T-cell (primary cell): Measurements from ENCODE around the gene PTPRT. TPM values are rescaled to one million over a fixed set of nuclear protein-coding genes. Genes with fewer than 3 reads are reported as not detected.

Source experiments
- ATAC-seq, 4 experiments: fragments of 200-7000 bp in 3 of 4; fragments of 150-1000 bp in 1 of 4; cut with Tn5 transposase; replicated peaks in 1 of 4; 1 replicate in 3 of 4; 2 replicates in 1 of 4; pipeline ENCODE4 v1.10.0; 2021; ENCODE audit warnings: moderate library complexity in 3 of 4, mild to moderate bottlenecking in 2 of 4, moderate number of reproducible peaks in 1 of 4
- CTCF ChIA-PET, 2 donors: fragments of 300-600 bp; sonication (Branson Sonifier 250); formaldehyde crosslinking; loops; one replicate each; lab custom pipeline; 2022; ENCODE audit warnings: antibody characterized with exemption in 2 of 2; lab: Charles Lee
- POLR2A ChIA-PET, 2 donors: fragments of 300-600 bp; sonication (Branson Sonifier 250); formaldehyde crosslinking; loops; one replicate each; lab custom pipeline; 2022; ENCODE audit warnings: antibody characterized with exemption in 2 of 2; lab: Charles Lee
- DNase-seq, 35 experiments: peaks; one replicate each; pipeline versions ENCODE4 v3.0.0 to v3.0.0-alpha.2; 2013 to 2023
- H3K27ac ChIP-seq: one replicate; pipeline ENCODE4 v1.5.1; 2013; ENCODE audit warnings: low read length
- H3K27me3 ChIP-seq, 2 experiments: replicated peaks in 1 of 2; 1 replicate in 1 of 2; 2 replicates in 1 of 2; pipeline versions ENCODE4 v1.6.1 to v1.7.0; 2013; ENCODE audit warnings: low read length in 1 of 2, mixed read lengths in 1 of 2; ENCODE audit not compliant: control insufficient read depth in 2 of 2, insufficient read depth in 2 of 2; ENCODE audit errors: extremely low read depth in 1 of 2
- H3K36me3 ChIP-seq, 2 donors: 1 replicate in 1 of 2; 2 replicates in 1 of 2; pipeline versions ENCODE4 v1.6.1 to v1.7.0; 2013; ENCODE audit warnings: low read length in 1 of 2; ENCODE audit not compliant: control insufficient read depth in 2 of 2, insufficient read depth in 1 of 2; ENCODE audit errors: extremely low read depth in 1 of 2
- H3K4me1 ChIP-seq, 2 experiments: 1 replicate in 1 of 2; 2 replicates in 1 of 2; pipeline versions ENCODE4 v1.6.1 to v1.7.0; 2013; ENCODE audit warnings: low read length in 2 of 2, mixed read lengths in 1 of 2; ENCODE audit not compliant: insufficient read depth in 2 of 2, control insufficient read depth in 1 of 2; ENCODE audit errors: extremely low read depth in 1 of 2
- H3K4me3 ChIP-seq, 2 donors: 1 replicate in 1 of 2; 2 replicates in 1 of 2; pipeline versions ENCODE4 v1.5.1 to v1.7.0; 2013; ENCODE audit warnings: mild to moderate bottlenecking in 2 of 2, low read length in 1 of 2, moderate library complexity in 1 of 2; ENCODE audit not compliant: control insufficient read depth in 1 of 2; ENCODE audit errors: extremely low read depth in 1 of 2
- H3K9me3 ChIP-seq: 2 replicates; pipeline ENCODE4 v1.7.0; 2013
- H3K27ac Mint-ChIP-seq, 2 donors: one replicate each; pipeline ENCODE4 v1.8.0; 2020 to 2021; ENCODE audit warnings: mild to moderate bottlenecking in 2 of 2, mixed read lengths in 2 of 2
- H3K27me3 Mint-ChIP-seq, 2 donors: one replicate each; pipeline ENCODE4 v1.8.0; 2021 to 2022; ENCODE audit warnings: mixed read lengths in 2 of 2
- H3K36me3 Mint-ChIP-seq: one replicate; pipeline ENCODE4 v1.8.0; 2021; ENCODE audit warnings: mixed read lengths
- H3K4me1 Mint-ChIP-seq, 3 donors: one replicate each; pipeline ENCODE4 v1.8.0; 2020 to 2022; ENCODE audit warnings: mixed read lengths in 3 of 3, mild to moderate bottlenecking in 1 of 3
- H3K4me3 Mint-ChIP-seq, 3 donors: one replicate each; pipeline ENCODE4 v1.8.0; 2020 to 2022; ENCODE audit warnings: mild to moderate bottlenecking in 3 of 3, mixed read lengths in 3 of 3, moderate library complexity in 3 of 3
- H3K9me3 Mint-ChIP-seq, 3 donors: one replicate each; pipeline ENCODE4 v1.8.0; 2020 to 2022; ENCODE audit warnings: mixed read lengths in 3 of 3
- WGBS: methylation state at CpG from one replicate; pipeline ENCODE4 v1.1.5; 2013; ENCODE audit warnings: missing lambda C conversion rate; ENCODE audit not compliant: insufficient coverage; 5-methylcytosine and 5-hydroxymethylcytosine counted together
- total RNA-seq, 35 experiments: library from RNA in 6 of 35; stranded (reverse) in 6 of 35; fragments of 120-200 nt in 1 of 35; gene quantifications; one replicate each; pipeline versions ENCODE4 v1.2.1 to v1.2.4 and lab custom pipeline; 2013 to 2026

The PTPRT gene
- total RNA-seq (not detected), total RNA-seq (lab: John Stamatoyannopoulos, UW) (0 to 0.08 (median 0) reads per million in 29 experiments)
- not detected for total RNA-seq (2013)

DNA sequence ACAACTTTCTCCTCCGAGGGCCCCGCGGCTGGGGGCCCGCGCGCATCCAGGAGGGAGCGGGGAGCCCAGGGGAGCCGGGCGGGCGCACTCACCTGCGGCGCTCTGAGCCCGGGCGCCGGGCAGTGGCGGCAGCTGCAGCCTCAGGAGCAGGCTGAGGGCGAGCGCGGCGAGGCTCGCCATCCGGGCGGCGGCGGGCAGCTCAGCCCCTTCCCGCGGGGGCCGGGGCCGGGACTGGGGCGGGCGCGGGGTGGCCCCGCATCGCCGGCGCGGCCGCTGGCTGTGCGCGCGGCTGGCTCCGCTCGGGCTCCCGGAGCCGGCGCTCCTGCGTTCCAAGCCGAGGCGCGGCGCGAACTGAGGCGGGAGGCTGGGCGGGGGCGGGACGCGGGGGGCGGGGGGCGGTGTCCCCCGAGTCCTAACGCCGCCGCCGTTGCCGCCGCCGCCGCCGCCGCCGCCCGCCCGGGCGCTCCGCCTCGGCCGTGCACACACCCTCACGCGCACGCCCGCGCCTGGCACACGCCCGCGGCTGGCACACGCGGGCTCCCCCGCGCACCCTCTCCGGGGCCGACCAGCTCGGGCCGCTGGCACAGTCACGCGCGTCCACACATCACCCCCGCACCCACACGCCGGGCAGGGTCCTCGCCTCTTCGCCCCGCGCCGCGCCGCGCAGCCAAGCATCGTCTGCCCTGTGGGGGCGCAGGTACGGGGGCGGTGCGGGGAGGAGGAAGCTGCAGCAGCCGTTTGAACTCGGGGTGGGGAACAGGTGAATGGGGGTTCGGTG, at the start of gene PTPRT:
Gene PTPRT (minus strand): TSS at position 353 of the 778 bp plus-strand sequence. CDS start 173 bp downstream, at position 180.
- no peaks in the 10 kb centered on the region for H3K9me3 Mint-ChIP-seq
- Histone ChIP-seq H3K4me1 (no peaks in the 10 kb centered on the region), H3K9me3 (no peaks in the 10 kb centered on the region), H3K27me3 (peaks cover 6 to 43% of the 10 kb centered on the region in 2 experiments), H3K36me3 (no peaks in the 10 kb centered on the region), H3K27ac (no peak within 1 kb of the TSS), H3K4me3 (no peak within 1 kb of the TSS)
- DNase-seq (no peak), ATAC-seq (no peak)
- 3% methylated on average over 90 of the region's 115 CpGs for WGBS
- peaks cover 38 to 55% of the 10 kb centered on the region in 2 donors for H3K27me3 Mint-ChIP-seq
- peaks cover 0 to 10% (median 9%) of the 10 kb centered on the region in 3 donors for H3K4me1 Mint-ChIP-seq
- ChIA-PET CTCF (no interaction called here), POLR2A (no interaction called here)
- H3K4me3 Mint-ChIP-seq = no peak within 1 kb of the TSS
- H3K36me3 Mint-ChIP-seq = no peaks in the 10 kb centered on the region
- H3K27ac Mint-ChIP-seq = no peak within 1 kb of the TSS

DNA sequence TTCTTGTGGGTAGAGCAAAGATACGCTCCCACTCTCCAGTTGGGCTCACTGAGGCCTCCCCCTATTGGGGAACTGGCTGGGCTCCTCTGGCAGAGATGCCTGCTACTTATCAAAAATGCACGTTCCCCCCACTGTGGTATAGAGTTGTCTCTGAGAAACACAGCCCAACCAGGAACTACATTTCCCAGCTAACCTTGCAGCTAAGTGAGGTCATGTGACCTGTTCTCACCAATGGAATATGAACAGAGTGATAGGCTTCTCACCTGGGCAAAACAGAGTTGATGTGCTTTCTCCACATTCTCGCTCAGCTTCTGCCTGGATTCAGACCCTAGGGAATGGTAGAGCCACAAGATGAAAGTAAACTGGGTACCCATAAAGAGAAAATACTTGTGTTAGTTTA, 49.1 kb upstream of the PTPRT start:
- no peaks in the 10 kb centered on the region for H3K4me1 ChIP-seq
- no peak overlapping the region for H3K4me3 ChIP-seq
- Mint-ChIP-seq H3K27me3 (peaks cover 7 to 14% of the 10 kb centered on the region in 2 donors), H3K4me3 (no peak overlapping the region), H3K9me3 (peaks cover 4 to 14% (median 11%) of the 10 kb centered on the region in 3 donors), H3K27ac (no peak overlapping the region), H3K4me1 (no peaks in the 10 kb centered on the region), H3K36me3 (no peaks in the 10 kb centered on the region)
- peaks cover 0 to 17% of the 10 kb centered on the region in 2 experiments for H3K27me3 ChIP-seq
- DNase-seq (no peak), ATAC-seq (no peak)
- no CpG with 5 or more reads among the region's 3 CpGs for WGBS
- CTCF ChIA-PET = no interaction called here
- H3K9me3 ChIP-seq = no peaks in the 10 kb centered on the region
- POLR2A ChIA-PET = no interaction called here
- H3K36me3 ChIP-seq = no peaks in the 10 kb centered on the region
- no peak overlapping the region for H3K27ac ChIP-seq

DNA sequence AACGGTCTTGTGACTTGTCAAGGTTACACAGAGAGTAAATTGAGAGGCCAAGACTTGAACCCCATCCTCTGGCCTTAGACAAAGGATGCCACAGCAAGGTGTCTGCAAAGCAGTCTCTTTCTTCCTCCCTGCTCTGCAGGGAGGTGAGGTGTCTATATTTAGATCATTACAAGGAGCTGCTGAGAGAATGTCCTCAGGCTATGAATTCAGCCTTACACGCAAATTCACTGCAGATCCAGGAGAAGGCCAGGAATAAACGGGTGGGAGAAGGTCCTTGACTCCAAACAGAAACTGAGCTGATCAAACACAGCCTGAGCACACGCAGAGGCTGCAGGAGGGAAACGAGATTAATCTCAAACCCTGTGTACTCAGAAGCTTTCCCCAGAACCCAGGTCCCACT, 48.6 kb upstream of the PTPRT start:
- DNase-seq (no peak), ATAC-seq (no peak)
- 61% methylated on average over 5 of the region's 5 CpGs for WGBS
- Mint-ChIP-seq H3K36me3 (no peaks in the 10 kb centered on the region), H3K4me1 (no peaks in the 10 kb centered on the region), H3K27ac (no peak overlapping the region), H3K9me3 (peaks cover 4 to 14% (median 11%) of the 10 kb centered on the region in 3 donors), H3K4me3 (no peak overlapping the region), H3K27me3 (peaks cover 7 to 14% of the 10 kb centered on the region in 2 donors)
- Histone ChIP-seq H3K4me1 (no peaks in the 10 kb centered on the region), H3K4me3 (no peak overlapping the region), H3K27me3 (peaks cover 0 to 15% of the 10 kb centered on the region in 2 experiments), H3K36me3 (no peaks in the 10 kb centered on the region), H3K27ac (no peak overlapping the region), H3K9me3 (no peaks in the 10 kb centered on the region)
- ChIA-PET POLR2A (no interaction called here), CTCF (no interaction called here)

DNA sequence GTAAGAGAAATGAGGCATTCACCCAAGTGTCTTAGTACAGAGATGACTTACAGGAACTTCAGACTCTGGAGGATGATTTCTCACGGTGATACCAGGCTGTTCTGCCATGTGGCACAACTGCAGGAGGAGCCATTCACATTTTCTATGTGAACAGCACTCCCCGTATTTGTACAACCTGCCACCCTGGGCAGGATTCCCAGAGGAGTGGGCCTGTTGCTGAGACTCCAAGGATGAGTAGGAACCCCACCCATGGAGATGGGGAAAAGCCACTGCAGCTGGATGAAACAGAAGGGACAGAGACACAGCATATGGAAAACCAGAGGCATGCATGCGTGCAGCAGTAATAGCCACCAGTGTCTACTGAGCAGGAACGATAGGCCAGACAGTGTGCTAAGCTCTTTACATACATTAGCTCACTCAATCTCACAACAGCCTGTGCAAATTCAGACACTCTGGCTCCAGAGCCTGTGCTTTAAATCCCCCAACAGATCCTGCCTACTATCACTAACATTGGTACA, 48.0 kb upstream of the PTPRT start:
- Mint-ChIP-seq H3K4me3 (no peak overlapping the region), H3K4me1 (no peaks in the 10 kb centered on the region), H3K27ac (no peak overlapping the region), H3K36me3 (no peaks in the 10 kb centered on the region), H3K9me3 (peaks cover 4 to 14% (median 11%) of the 10 kb centered on the region in 3 donors), H3K27me3 (peaks cover 7 to 14% of the 10 kb centered on the region in 2 donors)
- Histone ChIP-seq H3K9me3 (no peaks in the 10 kb centered on the region), H3K27me3 (peaks cover 0 to 11% of the 10 kb centered on the region in 2 experiments), H3K4me1 (no peaks in the 10 kb centered on the region), H3K36me3 (no peaks in the 10 kb centered on the region), H3K4me3 (no peak overlapping the region), H3K27ac (no peak overlapping the region)
- ChIA-PET POLR2A (no interaction called here), CTCF (no interaction called here)
- ATAC-seq = no peak
- 82% methylated on average over 4 of the region's 4 CpGs for WGBS
- DNase-seq = no peak

DNA sequence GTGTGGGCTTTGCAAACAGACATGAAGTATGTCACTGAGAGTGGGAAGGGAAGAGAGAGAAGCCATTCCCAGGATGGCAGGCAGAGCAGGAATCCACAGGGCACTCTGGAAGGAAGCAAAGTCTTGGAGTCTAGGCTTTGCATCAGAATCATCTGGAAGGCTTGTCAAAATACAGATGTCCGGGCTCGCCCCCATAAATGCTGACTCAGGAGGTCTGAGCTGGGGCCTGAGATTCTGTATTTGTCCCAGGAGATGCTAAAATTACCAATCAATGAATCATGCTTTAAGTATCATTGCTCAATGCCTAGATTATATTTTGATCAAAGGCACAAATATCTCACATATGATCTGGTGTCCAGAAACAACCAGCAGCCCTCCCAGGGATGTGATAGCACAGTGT, 46.3 kb upstream of the PTPRT start:
- Mint-ChIP-seq H3K36me3 (no peaks in the 10 kb centered on the region), H3K4me1 (no peaks in the 10 kb centered on the region), H3K27me3 (peaks cover 7 to 8% of the 10 kb centered on the region in 2 donors), H3K9me3 (peaks cover 4 to 14% (median 11%) of the 10 kb centered on the region in 3 donors), H3K27ac (no peak overlapping the region), H3K4me3 (no peak overlapping the region)
- H3K4me1 ChIP-seq = no peaks in the 10 kb centered on the region
- no CpG with 5 or more reads among the region's 2 CpGs for whole genome bisulfite sequencing
- no peaks in the 10 kb centered on the region for H3K9me3 ChIP-seq
- DNase-seq = no peak
- no peak overlapping the region for H3K27ac ChIP-seq
- ATAC-seq = no peak
- H3K36me3 ChIP-seq = no peaks in the 10 kb centered on the region
- ChIA-PET CTCF (no interaction called here), POLR2A (no interaction called here)
- peaks cover 0 to 6% of the 10 kb centered on the region in 2 experiments for H3K27me3 ChIP-seq
- no peak overlapping the region for H3K4me3 ChIP-seq

DNA sequence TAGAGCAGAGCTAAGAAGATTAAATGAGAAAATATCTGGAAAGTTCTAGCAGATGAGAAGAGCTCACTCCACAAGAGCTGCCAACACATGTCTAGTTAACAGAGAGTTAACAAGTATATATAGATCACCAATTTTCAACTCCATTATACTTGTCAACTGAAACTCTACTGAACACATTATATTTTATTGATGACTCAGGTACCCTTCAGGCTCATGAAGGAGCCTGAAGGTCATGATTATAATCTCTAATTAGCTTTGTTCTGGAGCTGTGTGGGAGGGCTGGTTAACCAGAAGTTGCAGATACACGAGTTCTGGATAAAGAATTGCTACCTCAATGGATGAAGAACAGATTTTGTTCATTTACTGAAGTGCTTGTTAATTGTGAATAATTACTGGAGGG, 42.1 kb upstream of the PTPRT start:
- H3K4me1 Mint-ChIP-seq = no peaks in the 10 kb centered on the region
- Histone ChIP-seq H3K4me3 (no peak overlapping the region), H3K4me1 (no peaks in the 10 kb centered on the region), H3K27me3 (no peaks in the 10 kb centered on the region), H3K36me3 (no peaks in the 10 kb centered on the region), H3K9me3 (no peaks in the 10 kb centered on the region), H3K27ac (no peak overlapping the region)
- DNase-seq (no peak), ATAC-seq (no peak)
- no peaks in the 10 kb centered on the region for H3K36me3 Mint-ChIP-seq
- no CpG with 5 or more reads among the region's 1 CpG for WGBS
- CTCF ChIA-PET = no interaction called here
- no peak overlapping the region for H3K4me3 Mint-ChIP-seq
- no peaks in the 10 kb centered on the region for H3K9me3 Mint-ChIP-seq
- H3K27me3 Mint-ChIP-seq = peaks cover 5 to 7% of the 10 kb centered on the region in 2 donors
- H3K27ac Mint-ChIP-seq = no peak overlapping the region
- POLR2A ChIA-PET = no interaction called here
